Nephron progenitor cell (in vitro differentiated cells): ENCODE measurements around the gene YAP1.

Experiments
- DNase-seq: peaks from one replicate; pipeline ENCODE4 v3.0.0; 2021
- H3K27ac Mint-ChIP-seq: 2 replicates; pipeline ENCODE4 v1.8.0; 2021; ENCODE audit warnings: mild to moderate bottlenecking, moderate library complexity, mixed read lengths
- H3K27me3 Mint-ChIP-seq: 2 replicates; pipeline ENCODE4 v1.8.0; 2021; ENCODE audit warnings: mild to moderate bottlenecking, low read depth, mixed read lengths; ENCODE audit not compliant: poor library complexity
- H3K36me3 Mint-ChIP-seq: 2 replicates; pipeline ENCODE4 v1.8.0; 2021; ENCODE audit warnings: low read depth, mixed read lengths
- H3K4me1 Mint-ChIP-seq: 2 replicates; pipeline ENCODE4 v1.8.0; 2021; ENCODE audit warnings: mixed read lengths
- H3K4me3 Mint-ChIP-seq: 2 replicates; pipeline ENCODE4 v1.8.0; 2021; ENCODE audit warnings: mild to moderate bottlenecking, moderate library complexity, mixed read lengths
- H3K9me3 Mint-ChIP-seq: 2 replicates; pipeline ENCODE4 v1.8.0; 2021; ENCODE audit warnings: mild to moderate bottlenecking, moderate library complexity, mixed read lengths
- TF ChIP-seq, protein P1 (sequence below): fragments of 200-600 bp; sonication (generic); IDR thresholded peaks from 2 replicates; pipeline ENCODE4 v1.5.0; 2021; ENCODE audit warnings: antibody characterized with exemption

The YAP1 gene

GRCh38 chr11:102177974-102178631, 67.9 kb downstream of the YAP1 start:
- no peak for DNase-seq
- Mint-ChIP-seq H3K4me3 (no peak overlapping the region), H3K27me3 (no peaks in the 10 kb centered on the region), H3K36me3 (peaks cover 97% of the 10 kb centered on the region), H3K9me3 (peaks cover 26% of the 10 kb centered on the region), H3K27ac (peak overlapping the region; percentile 40), H3K4me1 (peaks cover 3% of the 10 kb centered on the region)
- TF ChIP-seq, protein P1, sequence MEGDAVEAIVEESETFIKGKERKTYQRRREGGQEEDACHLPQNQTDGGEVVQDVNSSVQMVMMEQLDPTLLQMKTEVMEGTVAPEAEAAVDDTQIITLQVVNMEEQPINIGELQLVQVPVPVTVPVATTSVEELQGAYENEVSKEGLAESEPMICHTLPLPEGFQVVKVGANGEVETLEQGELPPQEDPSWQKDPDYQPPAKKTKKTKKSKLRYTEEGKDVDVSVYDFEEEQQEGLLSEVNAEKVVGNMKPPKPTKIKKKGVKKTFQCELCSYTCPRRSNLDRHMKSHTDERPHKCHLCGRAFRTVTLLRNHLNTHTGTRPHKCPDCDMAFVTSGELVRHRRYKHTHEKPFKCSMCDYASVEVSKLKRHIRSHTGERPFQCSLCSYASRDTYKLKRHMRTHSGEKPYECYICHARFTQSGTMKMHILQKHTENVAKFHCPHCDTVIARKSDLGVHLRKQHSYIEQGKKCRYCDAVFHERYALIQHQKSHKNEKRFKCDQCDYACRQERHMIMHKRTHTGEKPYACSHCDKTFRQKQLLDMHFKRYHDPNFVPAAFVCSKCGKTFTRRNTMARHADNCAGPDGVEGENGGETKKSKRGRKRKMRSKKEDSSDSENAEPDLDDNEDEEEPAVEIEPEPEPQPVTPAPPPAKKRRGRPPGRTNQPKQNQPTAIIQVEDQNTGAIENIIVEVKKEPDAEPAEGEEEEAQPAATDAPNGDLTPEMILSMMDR: no peak

- peaks cover 12% of the 10 kb centered on the region for H3K4me1 Mint-ChIP-seq
- H3K27ac Mint-ChIP-seq: peak overlapping the region; percentile 59
Measured at GRCh38 chr11:102179371-102179770, 69.1 kb downstream of the YAP1 start.

DNA sequence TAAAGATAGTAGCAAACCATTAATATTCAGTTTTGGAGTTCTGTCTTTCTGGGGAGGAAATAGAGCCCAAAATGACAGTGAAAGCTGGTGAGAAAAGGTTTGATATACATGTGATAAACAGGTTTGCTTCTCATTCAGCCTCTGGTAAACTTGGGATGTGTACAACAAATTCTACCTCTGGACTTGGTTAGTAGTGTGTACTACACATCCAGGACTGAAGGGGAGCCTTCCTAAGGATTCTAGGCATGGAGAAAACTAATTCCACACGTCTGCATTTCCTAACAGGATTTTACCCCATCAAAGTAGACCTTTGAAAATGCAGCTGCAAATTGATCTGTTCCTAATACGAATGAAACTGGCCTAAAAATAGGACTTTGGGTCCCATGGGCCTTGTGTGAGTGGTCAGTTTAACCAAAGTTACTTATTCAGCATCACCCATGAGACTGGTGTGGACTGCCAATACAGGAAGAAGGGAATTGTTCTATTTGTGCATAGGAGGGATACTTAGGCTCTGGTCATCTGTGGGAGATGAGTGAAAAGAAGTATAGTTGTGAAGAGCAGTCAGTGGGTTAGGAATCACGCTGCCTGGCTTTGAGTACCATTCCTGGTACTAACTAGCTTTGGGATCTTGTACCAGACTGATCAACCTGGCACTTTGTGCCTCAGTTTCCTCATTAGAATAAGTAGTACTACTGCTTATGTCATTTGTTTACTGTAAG, 74.2 kb downstream of the YAP1 start:
- TF ChIP-seq, protein P1: no peak
- peak overlapping the region; percentile 55 for H3K27ac Mint-ChIP-seq
- H3K9me3 Mint-ChIP-seq: peaks cover 14% of the 10 kb centered on the region
- H3K36me3 Mint-ChIP-seq: peaks cover 50% of the 10 kb centered on the region
- H3K4me1 Mint-ChIP-seq: peaks cover 56% of the 10 kb centered on the region
- no peak for DNase-seq
- no peaks in the 10 kb centered on the region for H3K27me3 Mint-ChIP-seq
- H3K4me3 Mint-ChIP-seq: no peak overlapping the region

More at GRCh38 chr11:102179371-102179770, 69.1 kb downstream of the YAP1 start:
- Mint-ChIP-seq H3K36me3 (peaks cover 96% of the 10 kb centered on the region), H3K4me3 (no peak overlapping the region), H3K27me3 (no peaks in the 10 kb centered on the region), H3K9me3 (peaks cover 26% of the 10 kb centered on the region)
- DNase-seq: no peak
- TF ChIP-seq, protein P1: no peak

DNA sequence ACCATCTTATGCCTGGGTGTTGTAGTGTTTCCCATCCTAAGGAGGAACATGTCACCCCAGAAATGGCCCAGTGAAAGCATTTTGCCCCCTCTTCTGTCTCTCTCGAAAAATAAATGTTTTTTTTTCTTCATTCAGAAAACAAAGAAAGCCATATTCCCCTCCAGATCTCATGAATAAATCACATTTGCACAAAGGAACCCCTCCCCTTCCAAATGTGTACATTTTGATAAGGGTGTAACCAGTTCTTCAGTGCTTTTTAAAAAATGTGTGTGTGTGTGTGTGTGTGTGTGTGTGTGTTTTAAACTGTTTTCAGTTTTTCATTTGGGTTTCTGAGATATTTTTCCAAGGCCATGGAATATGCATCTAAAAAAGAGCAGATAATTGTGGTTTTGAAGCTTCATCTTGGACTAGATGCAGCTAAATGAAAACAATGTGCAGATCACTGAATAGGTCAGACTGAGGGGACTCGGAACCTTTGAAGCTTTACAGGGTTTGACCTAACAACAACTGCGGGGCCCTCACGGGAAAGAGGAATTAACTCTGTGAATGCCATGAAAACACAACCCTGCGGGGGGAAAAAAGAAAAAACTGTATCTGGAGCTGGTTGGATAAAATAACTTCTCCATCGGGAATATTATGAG, 76.4 kb downstream of the YAP1 start:
- Mint-ChIP-seq H3K27me3 (peaks cover 3% of the 10 kb centered on the region), H3K4me3 (peak overlapping the region; percentile 75), H3K27ac (peak overlapping the region; percentile 99), H3K9me3 (peaks cover 4% of the 10 kb centered on the region), H3K36me3 (peaks cover 39% of the 10 kb centered on the region), H3K4me1 (peaks cover 69% of the 10 kb centered on the region)
- DNase-seq: peak; percentile 18
- TF ChIP-seq, protein P1: no peak

GRCh38 chr11:102187416-102188151, 77.3 kb downstream of the YAP1 start:
- peak overlapping the region; percentile 75 for H3K4me3 Mint-ChIP-seq
- peaks cover 40% of the 10 kb centered on the region for H3K36me3 Mint-ChIP-seq
- peaks cover 3% of the 10 kb centered on the region for H3K27me3 Mint-ChIP-seq
- TF ChIP-seq, protein P1: no peak
- peak overlapping the region; percentile 99 for H3K27ac Mint-ChIP-seq
- no peak for DNase-seq
- H3K4me1 Mint-ChIP-seq: peaks cover 78% of the 10 kb centered on the region
- H3K9me3 Mint-ChIP-seq: no peaks in the 10 kb centered on the region
